Measurements from ENCODE around the gene KIAA0408. TPM values are rescaled to one million over a fixed set of nuclear protein-coding genes. Genes with fewer than 3 reads are reported as not detected.

Gene KIAA0408
- total RNA-seq, 2 experiments from 2014 or later: 0.44 to 0.46 TPM

DNA sequence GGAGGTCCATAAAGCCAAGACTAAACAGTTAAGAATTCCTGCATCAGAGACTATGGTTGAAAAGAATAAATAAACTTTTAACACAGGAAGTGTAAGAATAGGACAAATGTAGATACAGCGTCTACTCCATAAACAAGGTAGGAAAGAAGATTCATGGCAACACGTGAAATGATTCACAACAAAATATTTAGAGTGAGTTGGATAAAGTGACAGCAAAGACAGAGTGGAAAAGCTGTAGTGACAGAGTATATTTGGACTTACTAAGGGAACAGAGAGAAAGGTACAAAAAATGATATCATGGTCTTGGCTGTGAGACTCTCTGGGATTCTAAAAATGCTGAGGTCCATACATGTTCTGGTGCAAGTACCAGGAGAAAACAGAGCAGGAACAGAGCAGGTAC lies 21.9 kb upstream of the KIAA0408 start:
- Histone ChIP-seq H3K9me2 (ENCODE audit: insufficient read depth, low read length) (no peaks in the 10 kb centered on the region), H3K4me1 (ENCODE audit: insufficient read depth, low read length, poor library complexity, severe bottlenecking) (no peaks in the 10 kb centered on the region), H3K79me2 (ENCODE audit: insufficient read depth, low read depth, low read length) (no peaks in the 10 kb centered on the region), H3K36me3 (ENCODE audit: insufficient read depth, low read length) (no peaks in the 10 kb centered on the region), H3K27ac (ENCODE audit: low read depth, low read length, poor library complexity, severe bottlenecking) (no peak overlapping the region), H2AFZ (ENCODE audit: low read length) (no peak overlapping the region), H3K9me3 (ENCODE audit: low read length) (no peaks in the 10 kb centered on the region), H3K4me2 (ENCODE audit: low read length) (no peak overlapping the region), H3K4me3 (ENCODE audit: low read depth, low read length, poor library complexity, severe bottlenecking) (no peak overlapping the region), H4K20me1 (ENCODE audit: insufficient read depth, low read length) (no peaks in the 10 kb centered on the region)
- BruUV-seq (replicated peaks): no TSS peak
- POLR2A ChIA-PET: no interaction called here
- TF ChIP-seq, protein P1, sequence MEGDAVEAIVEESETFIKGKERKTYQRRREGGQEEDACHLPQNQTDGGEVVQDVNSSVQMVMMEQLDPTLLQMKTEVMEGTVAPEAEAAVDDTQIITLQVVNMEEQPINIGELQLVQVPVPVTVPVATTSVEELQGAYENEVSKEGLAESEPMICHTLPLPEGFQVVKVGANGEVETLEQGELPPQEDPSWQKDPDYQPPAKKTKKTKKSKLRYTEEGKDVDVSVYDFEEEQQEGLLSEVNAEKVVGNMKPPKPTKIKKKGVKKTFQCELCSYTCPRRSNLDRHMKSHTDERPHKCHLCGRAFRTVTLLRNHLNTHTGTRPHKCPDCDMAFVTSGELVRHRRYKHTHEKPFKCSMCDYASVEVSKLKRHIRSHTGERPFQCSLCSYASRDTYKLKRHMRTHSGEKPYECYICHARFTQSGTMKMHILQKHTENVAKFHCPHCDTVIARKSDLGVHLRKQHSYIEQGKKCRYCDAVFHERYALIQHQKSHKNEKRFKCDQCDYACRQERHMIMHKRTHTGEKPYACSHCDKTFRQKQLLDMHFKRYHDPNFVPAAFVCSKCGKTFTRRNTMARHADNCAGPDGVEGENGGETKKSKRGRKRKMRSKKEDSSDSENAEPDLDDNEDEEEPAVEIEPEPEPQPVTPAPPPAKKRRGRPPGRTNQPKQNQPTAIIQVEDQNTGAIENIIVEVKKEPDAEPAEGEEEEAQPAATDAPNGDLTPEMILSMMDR (conservative IDR thresholded peaks at IDR 0.05; ENCODE audit: low read length): no peak
- no peak for TF ChIP-seq EZH2phosphoT487 (IDR thresholded peaks at IDR 0.05; ENCODE audit: borderline replicate concordance, low read depth, low read length)
- DNase-seq (ENCODE audit: low spot score): no peak
- intact Hi-C loops (cut with micrococcal nuclease; ENCODE audit: unreplicated experiment): no loop called here
- CTCF ChIA-PET (ENCODE audit: unreplicated experiment): no interaction called here

DNA sequence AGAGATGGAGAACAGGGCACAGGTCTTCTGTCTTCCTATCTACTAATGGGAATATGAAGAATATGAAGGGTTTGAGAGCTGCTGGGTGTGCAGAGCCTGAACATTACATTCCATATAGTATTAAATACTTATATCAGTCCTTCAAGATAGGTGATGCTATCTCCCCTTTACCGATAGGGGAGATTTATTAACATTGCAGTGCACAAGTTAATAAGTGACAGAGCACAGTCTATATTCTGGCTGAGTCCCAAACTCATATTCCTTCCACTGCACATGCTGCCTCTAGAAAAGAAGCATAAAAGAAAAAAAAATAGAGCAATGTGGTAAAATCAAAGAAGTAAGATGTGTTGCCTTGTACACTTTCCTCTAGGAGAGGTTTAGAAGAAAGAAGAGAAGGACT lies 18.5 kb upstream of the KIAA0408 start:
- Histone ChIP-seq H3K27ac (ENCODE audit: low read depth, low read length, poor library complexity, severe bottlenecking) (no peak overlapping the region), H3K79me2 (ENCODE audit: insufficient read depth, low read depth, low read length) (no peaks in the 10 kb centered on the region), H3K9me2 (ENCODE audit: insufficient read depth, low read length) (no peaks in the 10 kb centered on the region), H3K4me3 (ENCODE audit: low read depth, low read length, poor library complexity, severe bottlenecking) (no peak overlapping the region), H2AFZ (ENCODE audit: low read length) (no peak overlapping the region), H4K20me1 (ENCODE audit: insufficient read depth, low read length) (no peaks in the 10 kb centered on the region), H3K36me3 (ENCODE audit: insufficient read depth, low read length) (no peaks in the 10 kb centered on the region), H3K4me2 (ENCODE audit: low read length) (no peak overlapping the region), H3K4me1 (ENCODE audit: insufficient read depth, low read length, poor library complexity, severe bottlenecking) (no peaks in the 10 kb centered on the region), H3K9me3 (ENCODE audit: low read length) (no peaks in the 10 kb centered on the region)
- DNase-seq (ENCODE audit: low spot score): no peak
- no TSS peak for BruUV-seq (replicated peaks)
- ChIA-PET POLR2A (no interaction called here), CTCF (ENCODE audit: unreplicated experiment) (no interaction called here)
- intact Hi-C loops (cut with micrococcal nuclease; ENCODE audit: unreplicated experiment): no loop called here
- TF ChIP-seq EZH2phosphoT487 (IDR thresholded peaks at IDR 0.05; ENCODE audit: borderline replicate concordance, low read depth, low read length): no peak
- TF ChIP-seq, protein P1 (conservative IDR thresholded peaks at IDR 0.05; ENCODE audit: low read length): no peak

DNA sequence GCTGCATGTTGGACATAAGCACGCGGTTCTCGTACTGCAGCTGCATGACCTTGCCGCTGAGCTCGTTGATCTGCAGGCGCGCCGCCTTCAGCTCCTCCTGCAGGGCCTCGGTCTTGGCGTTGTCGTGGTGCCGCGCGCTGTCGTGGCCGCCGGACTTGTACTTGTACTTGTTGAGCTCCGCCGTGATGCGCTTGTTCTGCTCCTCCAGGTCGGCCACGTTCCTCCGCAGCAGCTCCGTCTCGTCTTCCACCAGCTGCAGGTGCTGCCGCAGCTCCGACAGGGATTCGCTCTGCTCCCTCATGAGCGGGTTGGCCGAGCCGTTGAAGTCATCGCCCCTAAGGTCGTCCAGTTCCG lies 16.6 kb upstream of the KIAA0408 start:
- H3K9me2 ChIP-seq (ENCODE audit: insufficient read depth, low read length): no peaks in the 10 kb centered on the region
- no peak overlapping the region for H2AFZ ChIP-seq (ENCODE audit: low read length)
- no peaks in the 10 kb centered on the region for H3K4me1 ChIP-seq (ENCODE audit: insufficient read depth, low read length, poor library complexity, severe bottlenecking)
- no TSS peak for BruUV-seq (replicated peaks)
- TF ChIP-seq, protein P1 (conservative IDR thresholded peaks at IDR 0.05; ENCODE audit: low read length): no peak
- no peak for TF ChIP-seq EZH2phosphoT487 (IDR thresholded peaks at IDR 0.05; ENCODE audit: borderline replicate concordance, low read depth, low read length)
- ChIA-PET CTCF (ENCODE audit: unreplicated experiment) (no interaction called here), POLR2A (no interaction called here)
- intact Hi-C loops (cut with micrococcal nuclease; ENCODE audit: unreplicated experiment): no loop called here
- H3K36me3 ChIP-seq (ENCODE audit: insufficient read depth, low read length): no peaks in the 10 kb centered on the region
- H3K4me2 ChIP-seq (ENCODE audit: low read length): no peak overlapping the region
- H3K79me2 ChIP-seq (ENCODE audit: insufficient read depth, low read depth, low read length): no peaks in the 10 kb centered on the region
- DNase-seq (ENCODE audit: low spot score): no peak
- no peaks in the 10 kb centered on the region for H3K9me3 ChIP-seq (ENCODE audit: low read length)
- H3K4me3 ChIP-seq (ENCODE audit: low read depth, low read length, poor library complexity, severe bottlenecking): no peak overlapping the region
- H4K20me1 ChIP-seq (ENCODE audit: insufficient read depth, low read length): no peaks in the 10 kb centered on the region
- H3K27ac ChIP-seq (ENCODE audit: low read depth, low read length, poor library complexity, severe bottlenecking): no peak overlapping the region

Data from OCI-LY7 (cell line).